ENCODE data around the gene CAPN5.

Gene CAPN5

DNA sequence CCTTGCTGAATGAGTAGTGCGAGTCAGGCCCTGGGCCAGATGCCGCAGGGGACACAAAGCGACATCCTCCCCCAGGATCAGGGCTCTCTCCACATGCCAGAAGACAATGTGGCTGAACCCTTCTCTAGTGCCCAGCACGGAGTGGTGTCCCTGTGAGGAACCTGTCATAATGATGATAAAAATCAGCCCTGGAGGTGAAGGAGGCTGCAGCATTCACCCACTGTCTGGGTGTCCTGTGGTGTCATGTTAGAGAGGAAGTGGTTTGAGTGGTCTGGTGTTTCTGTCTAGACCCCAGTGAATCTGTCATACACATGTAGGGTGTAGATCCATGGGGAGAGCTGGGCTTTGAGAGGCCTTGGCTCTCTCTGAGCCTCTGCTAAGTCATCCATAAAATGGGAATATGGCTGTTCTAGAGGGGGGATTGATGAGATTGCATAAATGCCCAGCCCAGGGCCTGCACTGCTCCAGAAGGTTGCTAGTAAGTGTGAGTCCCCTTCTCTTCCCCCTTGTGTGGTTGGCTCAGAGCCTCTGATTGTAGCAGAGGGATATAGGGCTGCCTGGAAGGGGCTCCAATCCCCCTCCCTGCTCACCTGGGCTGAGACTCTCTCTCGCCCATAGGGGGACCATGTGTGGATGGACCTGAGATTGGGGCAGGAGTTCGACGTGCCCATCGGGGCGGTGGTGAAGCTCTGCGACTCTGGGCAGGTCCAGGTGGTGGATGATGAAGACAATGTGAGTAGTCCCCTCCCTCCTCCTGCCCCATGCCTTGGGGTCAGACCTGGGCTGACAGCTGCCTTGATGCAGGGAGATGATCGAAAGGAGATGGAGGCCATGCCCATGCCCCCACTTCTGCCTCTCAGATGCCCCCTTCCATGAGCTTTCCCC is 75.6 kb downstream of the CAPN5 start:
- DNase-seq (ENCODE audit: low spot score) (no peak), ATAC-seq (ENCODE audit: low read depth) (no peak)
- no peaks in the 10 kb centered on the region for H3K9me3 ChIP-seq (ENCODE audit: severe bottlenecking)
- no peaks in the 10 kb centered on the region for H3K27me3 ChIP-seq (ENCODE audit: insufficient read depth, poor library complexity, severe bottlenecking)
- H3K36me3 ChIP-seq (ENCODE audit: low read depth), result no peaks in the 10 kb centered on the region
- no peak overlapping the region for H3K4me3 ChIP-seq (ENCODE audit: severe bottlenecking)
- no peak for TF ChIP-seq CTCF (IDR thresholded peaks at IDR 0.05; ENCODE audit: poor library complexity, severe bottlenecking)
- H3K27ac ChIP-seq (ENCODE audit: poor library complexity, severe bottlenecking), result no peak overlapping the region
- no peaks in the 10 kb centered on the region for H3K4me1 ChIP-seq (ENCODE audit: insufficient read depth, poor library complexity, severe bottlenecking)

- no peaks in the 10 kb centered on the region for H3K9me3 ChIP-seq (ENCODE audit: severe bottlenecking)
- no peak for TF ChIP-seq CTCF (IDR thresholded peaks at IDR 0.05; ENCODE audit: poor library complexity, severe bottlenecking)
- no peak for DNase-seq (ENCODE audit: low spot score)
- H3K36me3 ChIP-seq (ENCODE audit: low read depth), result no peaks in the 10 kb centered on the region
- H3K27ac ChIP-seq (ENCODE audit: poor library complexity, severe bottlenecking), result no peak overlapping the region
- H3K27me3 ChIP-seq (ENCODE audit: insufficient read depth, poor library complexity, severe bottlenecking), result no peaks in the 10 kb centered on the region
- H3K4me1 ChIP-seq (ENCODE audit: insufficient read depth, poor library complexity, severe bottlenecking), result no peaks in the 10 kb centered on the region
- no peak for ATAC-seq (ENCODE audit: low read depth)
- no peak overlapping the region for H3K4me3 ChIP-seq (ENCODE audit: severe bottlenecking)
Observed at GRCh38 chr11:77143405-77144020, 76.7 kb downstream of the CAPN5 start.

- no peak for DNase-seq (ENCODE audit: low spot score)
- H3K4me1 ChIP-seq (ENCODE audit: insufficient read depth, poor library complexity, severe bottlenecking), result no peaks in the 10 kb centered on the region
- no peak overlapping the region for H3K4me3 ChIP-seq (ENCODE audit: severe bottlenecking)
- no peak for ATAC-seq (ENCODE audit: low read depth)
- H3K27ac ChIP-seq (ENCODE audit: poor library complexity, severe bottlenecking), result no peak overlapping the region
- H3K27me3 ChIP-seq (ENCODE audit: insufficient read depth, poor library complexity, severe bottlenecking), result no peaks in the 10 kb centered on the region
- TF ChIP-seq CTCF (IDR thresholded peaks at IDR 0.05; ENCODE audit: poor library complexity, severe bottlenecking), result no peak
- H3K9me3 ChIP-seq (ENCODE audit: severe bottlenecking), result no peaks in the 10 kb centered on the region
- H3K36me3 ChIP-seq (ENCODE audit: low read depth), result no peaks in the 10 kb centered on the region
Observed at GRCh38 chr11:77144196-77144856, 77.6 kb downstream of the CAPN5 start.

DNA sequence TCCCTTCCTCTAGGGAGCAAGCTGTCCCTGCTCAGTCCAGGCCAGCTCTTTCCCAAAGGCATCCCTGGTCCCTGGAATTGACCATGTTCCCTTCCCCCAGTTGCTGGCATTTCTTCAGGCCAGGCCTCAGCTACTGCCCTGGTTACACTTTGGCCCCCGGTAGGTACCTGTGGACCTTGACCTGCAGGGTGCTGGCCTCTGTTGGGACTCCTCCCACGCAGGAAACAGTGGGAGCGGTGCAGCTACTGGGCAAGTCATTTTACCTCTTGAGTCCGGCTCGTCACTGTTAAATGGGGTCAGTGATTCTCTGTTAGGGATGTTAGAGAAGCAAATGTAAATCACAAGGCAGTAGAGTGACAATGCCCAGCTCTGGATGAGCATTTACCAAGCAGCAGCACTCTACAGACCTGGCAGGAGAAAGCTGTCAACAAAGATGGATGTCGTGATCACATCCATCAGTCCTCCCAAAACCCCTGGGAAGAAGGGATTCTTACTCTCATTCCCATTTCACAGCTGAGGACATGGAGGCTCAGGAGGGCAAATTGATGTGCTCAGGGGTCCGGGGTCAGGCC is 78.2 kb downstream of the CAPN5 start:
- no peak overlapping the region for H3K4me3 ChIP-seq (ENCODE audit: severe bottlenecking)
- no peak overlapping the region for H3K27ac ChIP-seq (ENCODE audit: poor library complexity, severe bottlenecking)
- TF ChIP-seq CTCF (IDR thresholded peaks at IDR 0.05; ENCODE audit: poor library complexity, severe bottlenecking), result no peak
- H3K36me3 ChIP-seq (ENCODE audit: low read depth), result no peaks in the 10 kb centered on the region
- no peaks in the 10 kb centered on the region for H3K4me1 ChIP-seq (ENCODE audit: insufficient read depth, poor library complexity, severe bottlenecking)
- no peaks in the 10 kb centered on the region for H3K9me3 ChIP-seq (ENCODE audit: severe bottlenecking)
- H3K27me3 ChIP-seq (ENCODE audit: insufficient read depth, poor library complexity, severe bottlenecking), result no peaks in the 10 kb centered on the region
- ATAC-seq (ENCODE audit: low read depth) (no peak), DNase-seq (ENCODE audit: low spot score) (no peak)
